COLO668 (cell line): ENCODE measurements around the gene CHTOP.
"Not testable (repeated sequence)": the region's sequence is repeated elsewhere in the genome, so short reads cannot be mapped to it uniquely, and the experiment has no call there.

Experiments used
- DNase-seq: peaks from one replicate; lab custom pipeline; 2025; ENCODE audit not compliant: unreplicated experiment; lab: John Stamatoyannopoulos, UW

Gene CHTOP

GRCh38 chr1:153659175-153659534, 25.3 kb downstream of the CHTOP start:
- no peak for DNase-seq

- no peak for DNase-seq
Observed at GRCh38 chr1:153659656-153660055, 25.8 kb downstream of the CHTOP start.

- no peak for DNase-seq
Observed at GRCh38 chr1:153661111-153661708, 27.3 kb downstream of the CHTOP start.

DNA sequence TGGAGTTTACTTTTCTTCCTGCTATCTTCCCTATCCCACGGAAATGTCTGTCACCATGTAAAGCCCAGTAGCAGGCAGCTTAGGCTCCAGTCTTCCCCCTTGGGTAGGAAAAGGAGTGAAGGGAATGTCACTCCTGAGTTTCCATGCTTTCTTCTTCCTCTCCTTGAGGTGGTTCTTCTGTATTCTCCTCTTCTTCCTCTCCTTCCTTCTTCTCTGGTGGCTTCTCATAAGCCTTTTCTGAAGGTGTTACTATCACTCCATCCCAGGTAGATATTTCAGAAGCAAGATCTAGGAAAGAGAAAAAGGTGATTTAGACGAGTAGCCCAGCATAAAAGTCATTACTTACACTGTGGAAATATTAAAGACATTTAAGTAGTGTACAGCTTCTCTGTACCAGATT, 28.4 kb downstream of the CHTOP start:
- DNase-seq = no peak

DNA sequence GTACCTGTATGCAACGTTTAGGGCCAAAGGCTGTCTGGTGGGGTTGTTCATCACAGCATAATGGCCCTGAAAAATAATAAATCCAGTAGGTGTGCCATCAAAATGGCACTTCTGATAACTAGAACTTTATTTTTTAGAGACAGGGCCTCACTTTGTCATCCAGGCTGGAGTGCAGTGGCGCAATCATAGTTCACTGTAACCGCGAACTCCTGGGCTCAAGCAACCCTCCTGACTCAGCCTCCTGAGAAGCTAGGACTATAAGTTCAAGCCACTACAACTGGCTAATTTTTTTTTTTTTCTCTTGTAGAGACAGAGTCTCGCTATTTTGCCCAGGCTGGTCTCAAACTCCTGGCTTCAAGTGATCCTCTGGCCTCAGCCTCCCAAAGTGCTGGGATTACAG, 29.3 kb downstream of the CHTOP start:
- no peak for DNase-seq

- no peak for DNase-seq
Observed at GRCh38 chr1:153667439-153667838, 33.6 kb downstream of the CHTOP start.

DNA sequence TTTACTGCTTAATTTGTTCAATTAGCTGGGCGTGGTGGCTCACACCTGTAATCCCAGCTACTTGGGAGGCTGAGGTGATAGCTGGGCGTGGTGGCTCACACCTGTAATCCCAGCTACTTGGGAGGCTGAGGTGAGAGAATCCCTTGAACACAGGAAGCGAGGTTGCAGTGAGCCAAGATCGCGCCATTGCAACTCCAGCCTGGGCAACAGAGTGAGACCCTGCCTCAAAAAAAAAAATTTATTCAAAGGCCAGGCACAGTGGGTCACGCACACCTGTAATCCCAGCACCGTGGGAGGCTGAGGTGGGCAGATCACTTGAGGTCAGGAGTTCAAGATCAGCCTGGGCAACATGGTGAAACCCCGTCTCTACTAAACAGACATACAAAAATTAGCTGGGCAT, 34.8 kb downstream of the CHTOP start:
- not testable (repeated sequence) for DNase-seq

- DNase-seq = no peak
Observed at GRCh38 chr1:153669606-153670005, 35.7 kb downstream of the CHTOP start.

DNA sequence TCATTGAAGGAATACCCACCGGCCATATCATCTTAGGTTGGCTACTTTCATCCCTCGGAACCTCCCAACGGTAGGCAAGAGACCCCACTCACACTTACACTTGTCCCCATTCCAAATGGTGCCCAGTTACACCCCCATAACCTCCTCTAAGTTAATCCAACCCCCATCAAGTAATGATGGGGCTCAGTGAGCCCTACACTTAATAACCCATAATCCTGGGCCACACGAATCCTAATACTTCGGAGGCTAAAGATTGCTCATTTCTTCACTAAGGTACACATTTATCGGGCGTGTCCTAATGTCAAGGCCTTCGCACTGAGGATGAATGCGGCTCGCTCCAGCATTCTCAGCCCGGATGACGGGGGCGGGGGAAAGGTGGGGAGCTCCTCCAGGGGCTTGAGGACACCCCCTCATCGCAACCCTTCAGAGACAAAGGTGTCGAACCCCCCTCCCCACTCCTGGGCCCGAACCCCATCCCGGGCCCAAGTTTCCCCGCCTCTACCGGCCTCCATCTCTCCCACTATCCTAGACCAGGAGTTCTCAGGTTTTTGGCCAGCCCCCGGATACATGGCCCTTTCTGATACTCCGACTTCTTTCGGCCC, 36.5 kb downstream of the CHTOP start:
- peak; percentile 36 for DNase-seq

DNA sequence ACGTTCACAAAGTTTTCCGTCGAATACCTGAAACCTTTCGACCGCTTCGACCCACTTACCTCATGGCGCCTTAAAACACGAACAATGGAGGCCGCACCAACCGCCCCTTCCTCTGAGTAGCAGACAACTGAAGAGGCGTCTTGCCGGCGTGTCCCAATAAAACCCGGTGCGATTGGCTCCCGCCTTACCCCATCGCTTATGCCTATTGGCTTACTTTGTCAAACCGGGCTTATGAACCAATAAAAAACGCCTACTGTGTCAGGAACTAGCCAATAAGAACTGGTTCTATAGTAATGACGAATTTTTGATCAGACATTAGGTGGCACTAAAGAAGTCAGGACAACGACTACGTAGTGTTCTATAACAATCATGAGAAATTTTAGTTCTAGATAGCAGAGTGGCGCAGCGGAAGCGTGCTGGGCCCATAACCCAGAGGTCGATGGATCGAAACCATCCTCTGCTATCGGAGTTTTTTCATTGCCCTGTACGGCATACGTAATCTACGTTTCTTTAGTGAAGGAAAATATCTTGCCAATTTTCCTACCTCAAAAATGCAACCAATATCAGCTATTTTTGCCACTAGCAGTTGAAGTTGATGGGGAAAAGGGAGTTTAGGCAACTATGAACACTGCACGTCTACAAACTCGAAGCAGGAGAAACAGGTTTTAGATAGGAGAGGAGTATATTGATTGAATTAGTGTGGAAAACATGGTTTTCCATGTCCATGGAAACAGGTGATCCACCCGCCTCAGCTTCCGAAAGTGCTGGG, 37.2 kb downstream of the CHTOP start, which contains the start of gene ILF2:
TSS of gene ILF2 (minus strand) at position 135 of the 769 bp plus-strand sequence. CDS start at position 64, 71 bp downstream.
- peak; percentile 97 for DNase-seq

GRCh38 chr1:153671628-153672353, 37.9 kb downstream of the CHTOP start:
- DNase-seq = peak; percentile 34

DNA sequence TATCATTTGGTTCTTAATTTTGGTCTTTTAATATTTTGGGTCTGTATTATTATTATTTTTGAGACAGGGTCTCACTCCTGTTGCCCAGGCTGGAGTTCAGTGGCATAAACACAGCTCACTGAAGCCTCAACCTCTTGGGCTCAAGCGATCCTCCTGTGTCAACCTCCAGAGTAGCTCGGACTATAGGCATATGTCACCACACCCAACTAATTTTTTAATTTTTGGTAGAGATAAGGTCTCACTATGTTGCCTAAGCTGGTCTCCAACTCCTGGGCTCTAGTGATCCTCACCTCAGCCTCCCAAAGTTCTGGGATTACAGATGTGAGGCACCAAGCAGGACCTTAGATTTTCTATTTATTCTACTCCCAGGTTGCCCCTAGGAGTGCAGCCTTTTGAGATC, 39.6 kb downstream of the CHTOP start:
- no peak for DNase-seq

GRCh38 chr1:153677718-153678518, 44.1 kb downstream of the CHTOP start:
- peak; percentile 49 for DNase-seq

DNA sequence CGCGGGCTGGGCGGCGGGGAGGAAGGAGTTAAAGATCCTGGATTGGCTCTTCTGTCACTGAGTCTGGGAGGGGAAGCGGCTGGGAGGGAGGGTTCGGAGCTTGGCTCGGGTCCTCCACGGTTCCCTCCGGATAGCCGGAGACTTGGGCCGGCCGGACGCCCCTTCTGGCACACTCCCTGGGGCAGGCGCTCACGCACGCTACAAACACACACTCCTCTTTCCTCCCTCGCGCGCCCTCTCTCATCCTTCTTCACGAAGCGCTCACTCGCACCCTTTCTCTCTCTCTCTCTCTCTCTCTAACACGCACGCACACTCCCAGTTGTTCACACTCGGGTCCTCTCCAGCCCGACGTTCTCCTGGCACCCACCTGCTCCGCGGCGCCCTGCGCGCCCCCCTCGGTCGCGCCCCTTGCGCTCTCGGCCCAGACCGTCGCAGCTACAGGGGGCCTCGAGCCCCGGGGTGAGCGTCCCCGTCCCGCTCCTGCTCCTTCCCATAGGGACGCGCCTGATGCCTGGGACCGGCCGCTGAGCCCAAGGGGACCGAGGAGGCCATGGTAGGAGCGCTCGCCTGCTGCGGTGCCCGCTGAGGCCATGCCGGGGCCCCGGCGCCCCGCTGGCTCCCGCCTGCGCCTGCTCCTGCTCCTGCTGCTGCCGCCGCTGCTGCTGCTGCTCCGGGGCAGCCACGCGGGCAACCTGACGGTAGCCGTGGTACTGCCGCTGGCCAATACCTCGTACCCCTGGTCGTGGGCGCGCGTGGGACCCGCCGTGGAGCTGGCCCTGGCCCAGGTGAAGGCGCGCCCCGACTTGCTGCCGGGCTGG, 44.9 kb downstream of the CHTOP start, which contains the start of gene NPR1:
TSS of gene NPR1 (plus strand) at position 170 of the 818 bp plus-strand sequence. CDS start at position 591, 421 bp downstream.
- peak; percentile 47 for DNase-seq

- peak; percentile 50 for DNase-seq
Observed at GRCh38 chr1:153679337-153680119, 45.7 kb downstream of the CHTOP start.

- DNase-seq = no peak
Observed at GRCh38 chr1:153680120-153680403, 46.2 kb downstream of the CHTOP start.

DNA sequence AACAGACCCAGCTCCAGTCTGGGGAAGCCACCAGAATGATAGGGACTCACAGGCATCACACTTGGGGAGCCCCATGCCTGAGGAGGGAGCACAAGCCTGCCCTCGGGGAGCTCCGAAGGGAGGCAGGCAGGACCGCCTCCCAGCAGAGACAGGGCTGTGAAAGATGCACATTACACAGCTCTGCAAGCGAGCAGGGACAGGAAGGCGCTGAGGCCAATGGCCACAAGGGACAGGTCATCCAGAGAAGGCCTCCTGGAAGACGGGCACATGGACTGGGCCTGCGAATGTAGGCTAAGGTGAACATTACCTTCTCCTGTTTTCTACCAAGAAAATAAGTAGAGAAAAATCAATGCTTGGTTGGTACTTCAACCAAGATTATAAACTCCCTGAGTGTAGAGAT, 48.9 kb downstream of the CHTOP start:
- no peak for DNase-seq

- DNase-seq = no peak
Observed at GRCh38 chr1:153683854-153684253, 50.0 kb downstream of the CHTOP start.

DNA sequence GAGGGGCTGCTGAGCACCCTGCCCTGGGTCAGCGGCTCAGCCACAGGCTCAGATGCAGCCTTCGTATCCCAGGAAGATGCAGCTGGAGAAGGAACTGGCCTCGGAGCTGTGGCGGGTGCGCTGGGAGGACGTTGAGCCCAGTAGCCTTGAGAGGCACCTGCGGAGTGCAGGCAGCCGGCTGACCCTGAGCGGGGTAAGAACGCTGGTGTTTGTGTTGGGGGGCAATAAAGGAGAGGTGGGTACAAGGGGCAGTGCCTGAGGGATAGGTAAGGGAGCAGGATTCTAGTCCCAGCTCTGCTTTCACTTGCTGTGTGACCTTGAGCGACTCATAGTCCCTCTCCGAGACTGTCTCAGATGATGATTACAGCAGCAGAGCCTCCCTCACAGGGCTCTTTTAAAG, 51.0 kb downstream of the CHTOP start:
- no peak for DNase-seq
